GM06990 (cell line): Measurements from ENCODE around the gene ILF2.

Source experiments
- DNase-seq: peaks from one replicate; pipeline ENCODE4 v3.0.0-alpha.2; 2011; ENCODE audit not compliant: insufficient read length; ENCODE audit errors: extremely low read depth
- H3K27me3 ChIP-seq: replicated peaks from 2 replicates; pipeline ENCODE4 v1.6.0; 2011; ENCODE audit warnings: low read length; ENCODE audit not compliant: control insufficient read depth, insufficient read depth
- H3K36me3 ChIP-seq: 2 replicates; pipeline ENCODE4 v1.5.1; 2011; ENCODE audit warnings: low read length; ENCODE audit not compliant: control insufficient read depth, insufficient read depth
- H3K4me3 ChIP-seq: replicated peaks from 2 replicates; pipeline ENCODE4 v1.5.1; 2011; ENCODE audit warnings: low read depth, mild to moderate bottlenecking, control low read depth, low read length
- CTCF ChIP-seq: IDR thresholded peaks from 2 replicates; pipeline ENCODE4 v1.5.1; 2011; ENCODE audit warnings: low read length, control low read depth, mild to moderate bottlenecking, inconsistent platforms; ENCODE audit not compliant: insufficient read depth, poor library complexity, severe bottlenecking

Gene ILF2

GRCh38 chr1:153617663-153618062, 53.1 kb downstream of the ILF2 start:
- H3K27me3 ChIP-seq = no peaks in the 10 kb centered on the region
- H3K4me3 ChIP-seq = no peak overlapping the region
- H3K36me3 ChIP-seq = no peaks in the 10 kb centered on the region
- TF ChIP-seq CTCF = peak; percentile 90
- DNase-seq = peak; percentile 61

GRCh38 chr1:153616917-153617311, 53.9 kb downstream of the ILF2 start:
- H3K27me3 ChIP-seq = no peaks in the 10 kb centered on the region
- no peak for TF ChIP-seq CTCF
- no peaks in the 10 kb centered on the region for H3K36me3 ChIP-seq
- no peak for DNase-seq
- H3K4me3 ChIP-seq = no peak overlapping the region

GRCh38 chr1:153616144-153616916, 54.5 kb downstream of the ILF2 start, which contains the start of gene S100A14:
Gene S100A14 (minus strand): TSS chr1:153616325. CDS start chr1:153615858, 467 bp downstream.
- no peaks in the 10 kb centered on the region for H3K36me3 ChIP-seq
- no peak within 1 kb of the TSS for H3K4me3 ChIP-seq
- DNase-seq = no peak
- TF ChIP-seq CTCF = no peak
- no peaks in the 10 kb centered on the region for H3K27me3 ChIP-seq

GRCh38 chr1:153615406-153615805, 55.4 kb downstream of the ILF2 start:
- no peak overlapping the region for H3K4me3 ChIP-seq
- no peaks in the 10 kb centered on the region for H3K27me3 ChIP-seq
- H3K36me3 ChIP-seq = no peaks in the 10 kb centered on the region
- no peak for TF ChIP-seq CTCF
- DNase-seq = no peak

- Histone ChIP-seq H3K27me3 (no peaks in the 10 kb centered on the region; the same call in 1 of the 2 replicates), H3K4me3 (no peak overlapping the region), H3K36me3 (no peaks in the 10 kb centered on the region)
- no peak for TF ChIP-seq CTCF
- no peak for DNase-seq
Observed at GRCh38 chr1:153614906-153615305, 55.9 kb downstream of the ILF2 start.
